Osteocyte (in vitro differentiated cells): ENCODE measurements around the gene UBA5. TPM values are rescaled to one million over a fixed set of nuclear protein-coding genes. Genes with fewer than 3 reads are reported as not detected.

Source experiments
- DNase-seq: peaks from one replicate; pipeline ENCODE4 v3.0.0; 2021; ENCODE audit warnings: mixed read lengths; ENCODE audit not compliant: unreplicated experiment; ENCODE audit errors: extremely low spot score
- H3K27ac Mint-ChIP-seq: one replicate; pipeline ENCODE4 v1.8.0; 2021; ENCODE audit warnings: mild to moderate bottlenecking, mixed read lengths; ENCODE audit not compliant: unreplicated experiment
- H3K27me3 Mint-ChIP-seq: one replicate; pipeline ENCODE4 v1.8.0; 2021; ENCODE audit warnings: mixed read lengths; ENCODE audit not compliant: unreplicated experiment
- H3K36me3 Mint-ChIP-seq: one replicate; pipeline ENCODE4 v1.8.0; 2021; ENCODE audit warnings: mixed read lengths; ENCODE audit not compliant: unreplicated experiment
- H3K4me1 Mint-ChIP-seq: one replicate; pipeline ENCODE4 v1.8.0; 2021; ENCODE audit warnings: mixed read lengths; ENCODE audit not compliant: unreplicated experiment
- H3K4me3 Mint-ChIP-seq: one replicate; pipeline ENCODE4 v1.8.0; 2021; ENCODE audit warnings: mild to moderate bottlenecking, moderate library complexity, mixed read lengths; ENCODE audit not compliant: unreplicated experiment
- H3K9me3 Mint-ChIP-seq: one replicate; pipeline ENCODE4 v1.8.0; 2021; ENCODE audit warnings: mixed read lengths; ENCODE audit not compliant: unreplicated experiment
- total RNA-seq: library from RNA; stranded (reverse); gene quantifications from 2 replicates; pipeline ENCODE4 v1.2.1, GENCODE V29; 2021
- TF ChIP-seq, protein P1 (sequence below): fragments of 200-600 bp; sonication (generic); IDR thresholded peaks from 2 replicates; pipeline ENCODE4 v1.5.0; 2021; ENCODE audit warnings: antibody characterized with exemption, mild to moderate bottlenecking, moderate library complexity

UBA5 gene
- total RNA-seq, 1 donor from 2014 or later, result 31.2 TPM

DNA sequence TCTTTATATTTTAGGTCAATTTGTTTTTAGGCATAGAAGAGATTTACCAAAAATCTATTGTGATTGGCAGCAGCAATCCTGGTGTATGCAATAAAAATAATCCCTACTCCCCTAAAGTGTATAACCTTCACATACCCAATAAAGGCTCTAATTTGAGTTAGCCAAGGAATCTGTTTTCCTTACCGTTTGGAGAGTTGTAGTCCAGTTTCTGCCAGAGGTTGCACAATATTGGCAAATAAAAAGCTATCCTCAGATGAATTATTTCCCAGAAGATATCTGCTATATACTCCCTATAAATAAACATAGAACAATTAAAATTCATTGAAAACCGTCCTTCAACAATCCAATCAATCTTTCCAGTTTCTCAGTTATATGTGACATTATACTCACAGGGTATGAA lies 32.0 kb upstream of the UBA5 start:
- H3K27ac Mint-ChIP-seq, result no peak overlapping the region
- DNase-seq, result no peak
- peaks cover 13% of the 10 kb centered on the region for H3K4me1 Mint-ChIP-seq
- TF ChIP-seq, protein P1, sequence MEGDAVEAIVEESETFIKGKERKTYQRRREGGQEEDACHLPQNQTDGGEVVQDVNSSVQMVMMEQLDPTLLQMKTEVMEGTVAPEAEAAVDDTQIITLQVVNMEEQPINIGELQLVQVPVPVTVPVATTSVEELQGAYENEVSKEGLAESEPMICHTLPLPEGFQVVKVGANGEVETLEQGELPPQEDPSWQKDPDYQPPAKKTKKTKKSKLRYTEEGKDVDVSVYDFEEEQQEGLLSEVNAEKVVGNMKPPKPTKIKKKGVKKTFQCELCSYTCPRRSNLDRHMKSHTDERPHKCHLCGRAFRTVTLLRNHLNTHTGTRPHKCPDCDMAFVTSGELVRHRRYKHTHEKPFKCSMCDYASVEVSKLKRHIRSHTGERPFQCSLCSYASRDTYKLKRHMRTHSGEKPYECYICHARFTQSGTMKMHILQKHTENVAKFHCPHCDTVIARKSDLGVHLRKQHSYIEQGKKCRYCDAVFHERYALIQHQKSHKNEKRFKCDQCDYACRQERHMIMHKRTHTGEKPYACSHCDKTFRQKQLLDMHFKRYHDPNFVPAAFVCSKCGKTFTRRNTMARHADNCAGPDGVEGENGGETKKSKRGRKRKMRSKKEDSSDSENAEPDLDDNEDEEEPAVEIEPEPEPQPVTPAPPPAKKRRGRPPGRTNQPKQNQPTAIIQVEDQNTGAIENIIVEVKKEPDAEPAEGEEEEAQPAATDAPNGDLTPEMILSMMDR, result no peak
- H3K9me3 Mint-ChIP-seq, result no peaks in the 10 kb centered on the region
- no peaks in the 10 kb centered on the region for H3K27me3 Mint-ChIP-seq
- H3K4me3 Mint-ChIP-seq, result no peak overlapping the region
- peaks cover 29% of the 10 kb centered on the region for H3K36me3 Mint-ChIP-seq

DNA sequence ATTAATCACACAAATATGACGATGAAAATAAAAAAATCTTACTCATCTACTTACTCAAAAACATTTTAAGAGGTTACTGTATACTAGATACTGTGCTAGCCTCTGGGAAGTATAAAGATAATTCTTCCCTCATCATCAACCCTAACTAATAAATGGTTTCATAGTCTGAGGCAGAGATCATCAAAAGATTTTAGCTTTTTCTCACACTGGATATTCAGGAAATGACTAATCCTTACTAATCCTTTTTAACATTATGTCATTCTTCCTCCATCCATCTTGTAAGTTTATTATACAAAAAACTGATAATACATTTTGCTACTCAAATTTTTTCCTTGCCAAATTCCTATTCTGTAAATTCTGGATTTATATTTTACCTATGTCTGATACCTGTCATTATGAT lies 30.2 kb upstream of the UBA5 start:
- Mint-ChIP-seq H3K9me3 (no peaks in the 10 kb centered on the region), H3K4me3 (no peak overlapping the region), H3K27me3 (no peaks in the 10 kb centered on the region), H3K36me3 (peaks cover 29% of the 10 kb centered on the region), H3K4me1 (peaks cover 12% of the 10 kb centered on the region), H3K27ac (peak overlapping the region; percentile 66)
- no peak for DNase-seq
- TF ChIP-seq, protein P1, result no peak

DNA sequence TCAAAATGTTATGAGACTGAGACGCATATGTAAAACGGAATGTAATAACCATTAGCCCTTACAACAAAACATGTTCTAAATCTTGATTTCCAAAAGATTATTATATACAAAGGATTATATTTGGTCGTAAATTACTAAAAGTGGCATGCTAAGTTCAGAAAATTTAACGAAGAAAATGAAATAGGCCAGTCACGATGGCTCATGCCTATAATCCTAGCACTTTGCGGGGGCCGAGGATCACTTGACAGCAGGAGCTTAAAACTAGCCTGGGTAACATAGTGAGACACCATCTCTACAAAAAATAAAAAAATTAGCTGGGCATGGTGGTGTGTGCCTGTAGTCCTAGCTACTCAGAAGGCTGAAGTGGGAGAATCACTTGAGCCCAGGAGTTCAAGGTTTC lies 29.5 kb upstream of the UBA5 start:
- H3K4me3 Mint-ChIP-seq, result no peak overlapping the region
- no peak for DNase-seq
- H3K27ac Mint-ChIP-seq, result no peak overlapping the region
- H3K36me3 Mint-ChIP-seq, result peaks cover 31% of the 10 kb centered on the region
- H3K9me3 Mint-ChIP-seq, result no peaks in the 10 kb centered on the region
- peaks cover 10% of the 10 kb centered on the region for H3K4me1 Mint-ChIP-seq
- TF ChIP-seq, protein P1, result no peak
- H3K27me3 Mint-ChIP-seq, result no peaks in the 10 kb centered on the region

DNA sequence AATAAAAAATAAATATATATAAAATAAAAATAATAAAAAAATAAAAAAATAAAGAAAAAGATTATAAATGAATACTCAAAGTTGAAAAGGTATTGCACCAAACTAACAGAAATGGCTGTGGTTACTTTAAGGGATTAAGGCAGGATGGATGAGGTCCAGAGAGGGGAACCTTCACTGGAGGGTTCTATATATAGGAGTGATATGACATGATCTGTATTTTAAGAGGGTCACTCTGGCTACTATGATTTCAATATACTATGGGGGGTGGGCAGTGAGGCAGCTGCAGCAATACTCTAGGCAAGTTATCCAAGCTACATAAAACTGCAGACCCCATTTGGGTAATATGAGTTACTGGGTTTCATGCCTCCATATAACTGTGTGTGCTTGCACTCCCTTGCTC lies 25.1 kb upstream of the UBA5 start:
- H3K4me3 Mint-ChIP-seq, result no peak overlapping the region
- no peaks in the 10 kb centered on the region for H3K9me3 Mint-ChIP-seq
- no peaks in the 10 kb centered on the region for H3K27me3 Mint-ChIP-seq
- H3K4me1 Mint-ChIP-seq, result peaks cover 18% of the 10 kb centered on the region
- DNase-seq, result no peak
- H3K36me3 Mint-ChIP-seq, result peaks cover 19% of the 10 kb centered on the region
- no peak overlapping the region for H3K27ac Mint-ChIP-seq
- TF ChIP-seq, protein P1, result no peak

DNA sequence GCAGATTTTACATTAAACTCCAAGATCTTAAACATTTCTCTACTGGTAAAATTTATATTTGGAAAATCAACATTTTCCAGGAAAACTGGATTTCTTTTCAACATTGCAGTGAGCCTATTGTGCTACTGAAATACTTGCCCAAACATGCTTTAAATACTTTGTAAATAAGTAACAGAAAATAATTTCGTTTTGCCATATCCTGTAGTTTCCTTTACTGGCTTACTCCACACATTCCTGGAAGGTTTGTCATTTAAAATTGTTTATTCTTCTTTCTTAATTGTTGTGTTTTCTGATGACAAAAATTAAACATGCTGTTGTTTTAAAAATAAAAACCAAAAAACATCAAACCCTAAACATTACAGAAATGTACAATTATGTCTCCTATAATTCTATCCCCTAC lies 22.5 kb upstream of the UBA5 start:
- H3K27ac Mint-ChIP-seq, result peak overlapping the region; percentile 40
- H3K4me3 Mint-ChIP-seq, result no peak overlapping the region

More for the DNA sequence above, 22.5 kb upstream of the UBA5 start:
- peaks cover 13% of the 10 kb centered on the region for H3K4me1 Mint-ChIP-seq
- no peaks in the 10 kb centered on the region for H3K27me3 Mint-ChIP-seq
- no peaks in the 10 kb centered on the region for H3K9me3 Mint-ChIP-seq
- TF ChIP-seq, protein P1, result no peak
- no peak for DNase-seq
- H3K36me3 Mint-ChIP-seq, result peaks cover 19% of the 10 kb centered on the region
